A673 (cell line): ENCODE results near the gene SPACA4.

Experiments
- EZH2 ChIP-seq: fragments of 200-600 bp; sonication (generic); IDR thresholded peaks from 2 replicates; pipeline ENCODE4 v1.6.1; 2017; ENCODE audit warnings: borderline replicate concordance, low read depth, mild to moderate bottlenecking, mixed read lengths, antibody characterized with exemption, low read length; ENCODE audit not compliant: poor library complexity, severe bottlenecking
- TF ChIP-seq, protein P1 (sequence below): fragments of 300-800, 200-600 bp; sonication (generic); conservative IDR thresholded peaks from 2 replicates; pipeline ENCODE4 v1.5.1; 2017; ENCODE audit warnings: low read depth, mild to moderate bottlenecking, antibody characterized with exemption, low read length, moderate library complexity, mixed read lengths

- TF ChIP-seq, protein P1, sequence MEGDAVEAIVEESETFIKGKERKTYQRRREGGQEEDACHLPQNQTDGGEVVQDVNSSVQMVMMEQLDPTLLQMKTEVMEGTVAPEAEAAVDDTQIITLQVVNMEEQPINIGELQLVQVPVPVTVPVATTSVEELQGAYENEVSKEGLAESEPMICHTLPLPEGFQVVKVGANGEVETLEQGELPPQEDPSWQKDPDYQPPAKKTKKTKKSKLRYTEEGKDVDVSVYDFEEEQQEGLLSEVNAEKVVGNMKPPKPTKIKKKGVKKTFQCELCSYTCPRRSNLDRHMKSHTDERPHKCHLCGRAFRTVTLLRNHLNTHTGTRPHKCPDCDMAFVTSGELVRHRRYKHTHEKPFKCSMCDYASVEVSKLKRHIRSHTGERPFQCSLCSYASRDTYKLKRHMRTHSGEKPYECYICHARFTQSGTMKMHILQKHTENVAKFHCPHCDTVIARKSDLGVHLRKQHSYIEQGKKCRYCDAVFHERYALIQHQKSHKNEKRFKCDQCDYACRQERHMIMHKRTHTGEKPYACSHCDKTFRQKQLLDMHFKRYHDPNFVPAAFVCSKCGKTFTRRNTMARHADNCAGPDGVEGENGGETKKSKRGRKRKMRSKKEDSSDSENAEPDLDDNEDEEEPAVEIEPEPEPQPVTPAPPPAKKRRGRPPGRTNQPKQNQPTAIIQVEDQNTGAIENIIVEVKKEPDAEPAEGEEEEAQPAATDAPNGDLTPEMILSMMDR, result no peak
- no peak for TF ChIP-seq EZH2
Measured at GRCh38 chr19:48591021-48591420, 15.5 kb upstream of the SPACA4 start.
